Measurements from ENCODE around the gene NCOA5.

Gene NCOA5

DNA sequence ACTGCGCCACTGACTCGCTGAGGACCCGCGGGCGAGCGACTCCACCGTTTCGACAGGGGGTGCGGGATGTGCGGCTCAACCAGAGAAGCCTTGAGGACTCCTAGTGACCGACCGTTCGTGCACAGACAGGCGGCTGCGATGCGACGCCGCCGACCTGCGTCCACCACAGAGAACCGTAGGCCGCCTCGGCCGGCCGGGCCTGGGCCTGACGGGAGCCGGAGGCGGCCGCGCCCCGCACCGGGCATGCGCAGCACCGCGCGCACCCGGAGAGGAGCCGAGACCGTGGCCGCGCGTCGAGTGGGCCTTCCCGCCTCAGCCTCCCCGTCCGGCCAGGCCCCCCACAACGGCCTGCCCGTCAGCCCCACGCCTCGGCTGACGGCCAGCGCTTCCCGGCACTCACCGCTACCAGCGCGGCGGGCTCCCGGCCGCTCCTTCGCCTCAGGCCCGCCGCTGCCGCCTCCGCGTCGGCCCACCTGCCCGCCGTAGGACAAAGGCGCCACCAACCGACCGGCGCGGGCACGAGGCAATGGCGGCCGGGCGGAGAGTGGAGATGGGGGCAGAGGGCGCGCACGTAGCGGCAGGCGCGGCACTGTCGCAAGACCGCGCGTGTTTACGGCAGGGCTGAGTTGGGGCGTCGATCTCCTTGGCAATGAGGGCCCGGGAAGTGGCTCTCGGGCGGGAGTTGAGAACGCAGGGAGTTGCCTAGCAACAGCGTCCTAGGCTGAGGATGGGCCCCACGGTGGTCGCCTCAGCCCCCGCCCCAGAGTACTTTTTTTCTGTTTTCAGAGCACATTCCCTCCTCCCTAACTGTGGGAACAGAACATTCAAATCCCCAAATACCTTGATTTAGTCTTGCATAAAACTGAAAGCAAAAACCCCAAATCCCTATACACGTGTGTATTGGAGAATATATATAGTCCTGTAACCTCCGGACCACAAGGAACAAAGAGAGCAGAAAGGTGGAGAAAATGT is at the start of gene NCOA5:
Gene NCOA5 (minus strand): TSS at position 546 of the 972 bp plus-strand sequence. CDS start 10,538 bp downstream, outside the sequence.
- H3K9me3 ChIP-seq (ENCODE audit: low read length) = no peaks in the 10 kb centered on the region
- peaks cover 22% of the 10 kb centered on the region for H3K4me1 ChIP-seq (ENCODE audit: insufficient read depth, low read length)
- no peaks in the 10 kb centered on the region for H3K27me3 ChIP-seq (ENCODE audit: insufficient read depth, low read length)
- H3K4me3 ChIP-seq (ENCODE audit: low read length) = peak within 1 kb of the TSS; percentile 93
- H2AFZ ChIP-seq (ENCODE audit: low read depth, low read length) = peak within 1 kb of the TSS; percentile 80
- no peaks in the 10 kb centered on the region for H3K36me3 ChIP-seq (ENCODE audit: insufficient read depth, low read length)

DNA sequence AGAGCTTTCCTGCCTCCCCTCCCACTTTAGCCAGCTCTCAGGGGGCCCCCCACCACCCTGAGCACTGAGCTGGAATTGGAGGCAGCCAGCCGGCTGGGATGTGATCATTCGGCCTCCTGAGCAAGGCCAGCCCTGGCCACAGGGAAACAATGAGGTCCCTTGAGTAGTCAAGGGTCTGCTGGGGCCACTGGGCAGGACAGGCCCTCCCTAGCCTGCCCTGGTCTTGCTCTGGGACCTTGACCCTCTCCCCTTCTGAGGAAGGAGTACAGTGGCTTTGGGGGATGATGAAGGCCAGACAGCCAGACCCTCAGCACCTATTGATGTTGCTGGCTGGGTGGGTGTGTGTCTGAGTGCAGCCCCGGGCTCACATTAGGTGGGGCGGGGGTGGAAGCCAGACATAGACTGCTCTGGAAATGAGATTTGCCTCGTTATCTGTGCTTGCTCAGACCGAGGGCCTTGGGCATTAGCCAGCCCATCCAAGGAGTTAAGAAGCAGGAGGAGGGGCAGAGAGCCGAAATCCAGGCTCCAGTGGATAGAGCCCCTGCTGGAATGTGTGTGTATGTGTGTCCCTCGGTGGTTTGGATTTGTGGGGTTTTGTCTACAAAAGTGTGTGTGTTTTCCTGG is 49.6 kb upstream of the NCOA5 start:
- peaks cover 19% of the 10 kb centered on the region for H3K27me3 ChIP-seq (ENCODE audit: insufficient read depth, low read length)
- peaks cover 20% of the 10 kb centered on the region for H3K4me1 ChIP-seq (ENCODE audit: insufficient read depth, low read length)
- no peaks in the 10 kb centered on the region for H3K9me3 ChIP-seq (ENCODE audit: low read length)
- H2AFZ ChIP-seq (ENCODE audit: low read depth, low read length) = no peak overlapping the region
- no peak overlapping the region for H3K4me3 ChIP-seq (ENCODE audit: low read length)
- no peaks in the 10 kb centered on the region for H3K36me3 ChIP-seq (ENCODE audit: insufficient read depth, low read length)

DNA sequence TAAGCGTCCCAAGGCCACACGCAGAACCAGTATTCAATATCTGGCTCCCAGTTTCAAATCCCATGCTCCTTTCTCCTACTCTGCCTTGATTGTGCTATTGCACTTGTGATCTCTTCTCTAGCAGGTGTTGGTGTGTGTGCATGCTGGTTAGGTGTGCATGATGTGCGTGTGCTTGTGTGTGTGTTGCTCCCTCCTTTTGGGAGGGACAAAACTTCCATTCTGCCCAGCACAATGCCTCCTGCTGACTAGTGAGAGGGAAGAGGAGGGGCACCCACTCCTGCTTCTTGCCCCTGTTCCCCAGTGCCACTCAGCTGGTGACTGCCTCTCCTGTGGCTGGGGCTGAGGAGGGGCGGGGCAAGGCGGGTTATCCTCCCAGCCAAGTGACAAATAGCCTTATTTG is 48.1 kb upstream of the NCOA5 start:
- Histone ChIP-seq H2AFZ (ENCODE audit: low read depth, low read length) (no peak overlapping the region), H3K4me1 (ENCODE audit: insufficient read depth, low read length) (peaks cover 20% of the 10 kb centered on the region), H3K36me3 (ENCODE audit: insufficient read depth, low read length) (no peaks in the 10 kb centered on the region), H3K4me3 (ENCODE audit: low read length) (no peak overlapping the region), H3K9me3 (ENCODE audit: low read length) (no peaks in the 10 kb centered on the region), H3K27me3 (ENCODE audit: insufficient read depth, low read length) (peaks cover 20% of the 10 kb centered on the region)

DNA sequence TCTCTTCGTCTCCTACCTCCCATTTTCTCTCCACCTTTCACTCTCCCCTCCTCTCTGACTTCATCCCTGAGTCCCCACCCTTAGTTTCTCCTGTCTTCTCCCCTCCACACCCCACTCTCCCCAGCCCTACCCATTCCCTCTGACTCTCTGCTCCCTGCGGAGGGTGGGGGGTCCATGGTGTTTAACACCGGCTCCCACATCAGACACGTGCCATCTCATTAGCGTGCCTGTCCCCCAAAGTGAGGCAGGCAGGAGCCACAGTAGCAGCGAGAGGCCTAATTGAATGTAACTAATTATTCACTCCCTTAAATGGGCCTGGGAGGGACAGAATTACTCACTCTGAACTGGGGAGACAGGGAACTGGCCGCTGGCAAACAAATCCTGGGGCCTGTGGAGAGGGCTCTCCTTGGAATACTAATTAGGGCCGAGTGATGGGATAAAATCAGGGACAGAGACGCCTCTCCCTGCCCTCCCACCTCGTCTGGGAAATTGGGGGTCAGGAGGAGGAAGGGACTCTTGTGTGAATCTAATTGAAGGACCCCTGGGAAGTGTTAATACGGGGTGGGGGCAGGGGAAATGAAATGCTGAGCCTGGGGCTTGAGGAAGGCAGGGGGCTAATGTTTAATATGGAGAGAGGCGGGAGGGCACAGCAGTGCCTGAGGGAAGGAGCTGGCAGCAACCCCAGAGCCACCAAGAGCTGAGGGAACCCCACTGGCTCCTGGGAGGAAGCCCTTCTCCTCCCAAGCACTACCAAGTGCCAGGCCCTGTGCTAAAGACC is 46.3 kb upstream of the NCOA5 start:
- H3K4me3 ChIP-seq (ENCODE audit: low read length) = no peak overlapping the region
- no peak overlapping the region for H2AFZ ChIP-seq (ENCODE audit: low read depth, low read length)
- H3K9me3 ChIP-seq (ENCODE audit: low read length) = no peaks in the 10 kb centered on the region
- H3K27me3 ChIP-seq (ENCODE audit: insufficient read depth, low read length) = peaks cover 15% of the 10 kb centered on the region
- H3K4me1 ChIP-seq (ENCODE audit: insufficient read depth, low read length) = peaks cover 20% of the 10 kb centered on the region
- no peaks in the 10 kb centered on the region for H3K36me3 ChIP-seq (ENCODE audit: insufficient read depth, low read length)

DNA sequence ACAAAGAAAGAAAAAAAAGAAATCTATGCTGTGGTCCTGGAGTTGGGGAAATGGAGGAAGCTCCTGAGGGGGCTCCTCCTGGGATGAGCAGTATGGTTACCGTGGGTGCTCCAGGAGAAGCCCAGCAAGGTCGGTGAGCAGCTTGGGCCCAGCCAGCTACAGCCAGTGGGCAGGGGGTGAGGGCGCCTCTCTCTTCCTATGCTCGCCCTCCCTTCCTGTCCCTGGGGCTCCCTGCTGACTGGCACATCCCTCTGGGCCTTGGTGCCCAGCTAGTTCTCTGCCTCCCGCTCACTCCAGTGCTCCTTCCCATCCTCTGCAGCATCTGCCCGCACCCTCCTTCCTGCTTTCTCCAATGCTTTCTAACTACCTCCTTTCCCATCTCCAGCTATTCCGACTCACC is 45.0 kb upstream of the NCOA5 start:
- H3K4me3 ChIP-seq (ENCODE audit: low read length) = no peak overlapping the region
- no peaks in the 10 kb centered on the region for H3K36me3 ChIP-seq (ENCODE audit: insufficient read depth, low read length)
- H3K9me3 ChIP-seq (ENCODE audit: low read length) = no peaks in the 10 kb centered on the region
- H3K27me3 ChIP-seq (ENCODE audit: insufficient read depth, low read length) = peaks cover 18% of the 10 kb centered on the region
- peaks cover 20% of the 10 kb centered on the region for H3K4me1 ChIP-seq (ENCODE audit: insufficient read depth, low read length)
- H2AFZ ChIP-seq (ENCODE audit: low read depth, low read length) = no peak overlapping the region

DNA sequence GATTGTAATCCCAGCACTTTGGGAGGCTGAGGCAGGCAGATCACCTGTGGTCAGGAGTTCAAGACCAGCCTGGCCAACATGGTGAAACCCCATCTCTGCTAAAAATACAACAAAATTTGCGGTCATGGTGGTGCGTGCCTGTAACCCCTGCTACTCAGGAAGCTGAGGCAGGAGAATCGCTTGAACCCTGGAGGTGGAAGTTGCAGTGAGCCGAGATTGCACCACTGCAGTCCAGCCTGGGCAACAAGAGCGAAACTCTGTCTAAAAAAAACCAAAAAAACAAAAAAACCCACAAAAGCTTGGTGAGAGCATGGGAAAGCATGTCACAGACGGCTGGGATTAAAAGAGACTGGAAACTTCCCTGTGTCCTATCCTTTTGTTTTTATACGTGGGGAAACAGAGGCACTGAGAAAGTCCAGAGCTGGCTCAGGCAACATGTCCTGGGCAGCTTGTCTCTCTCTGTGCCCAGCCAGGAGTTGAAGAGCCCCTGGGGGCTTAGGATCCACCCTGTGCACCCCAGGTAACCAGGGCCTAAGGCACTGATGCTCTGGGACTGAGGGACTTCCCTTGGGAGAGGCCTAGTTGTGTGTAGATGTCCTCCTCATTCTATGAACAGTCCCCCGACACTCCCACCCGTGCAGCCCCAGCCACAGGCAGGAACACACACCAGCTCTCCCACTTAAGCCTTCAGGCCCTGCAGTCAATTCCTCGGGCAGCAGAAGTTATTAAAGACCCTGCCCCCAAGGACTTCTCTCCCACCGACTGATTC is 44.3 kb upstream of the NCOA5 start:
- Histone ChIP-seq H2AFZ (ENCODE audit: low read depth, low read length) (no peak overlapping the region), H3K9me3 (ENCODE audit: low read length) (no peaks in the 10 kb centered on the region), H3K4me3 (ENCODE audit: low read length) (no peak overlapping the region), H3K27me3 (ENCODE audit: insufficient read depth, low read length) (peaks cover 13% of the 10 kb centered on the region), H3K36me3 (ENCODE audit: insufficient read depth, low read length) (no peaks in the 10 kb centered on the region), H3K4me1 (ENCODE audit: insufficient read depth, low read length) (peaks cover 17% of the 10 kb centered on the region)

DNA sequence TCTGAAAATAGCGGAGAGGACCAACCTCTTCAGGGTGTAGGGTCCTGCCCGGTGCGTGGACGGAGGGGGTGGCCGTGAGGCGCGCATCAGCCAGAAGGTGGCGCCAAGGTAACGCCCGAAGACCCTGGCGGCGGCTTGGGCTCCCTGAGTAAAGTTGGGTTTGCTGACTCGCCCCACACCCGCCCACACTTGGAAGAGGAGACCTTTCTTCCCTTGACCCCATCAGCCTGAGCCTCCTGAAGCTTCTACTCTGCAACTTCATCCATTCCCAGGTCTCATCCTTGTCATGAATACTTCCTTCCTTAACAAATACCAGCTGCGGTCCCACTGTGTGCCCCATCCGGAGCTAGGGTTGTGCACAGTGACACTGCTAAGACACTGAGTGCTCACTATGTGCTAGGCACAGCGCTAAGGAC is 43.0 kb upstream of the NCOA5 start:
- Histone ChIP-seq H2AFZ (ENCODE audit: low read depth, low read length) (no peak overlapping the region), H3K27me3 (ENCODE audit: insufficient read depth, low read length) (peaks cover 18% of the 10 kb centered on the region), H3K4me1 (ENCODE audit: insufficient read depth, low read length) (peaks cover 12% of the 10 kb centered on the region), H3K9me3 (ENCODE audit: low read length) (no peaks in the 10 kb centered on the region), H3K4me3 (ENCODE audit: low read length) (no peak overlapping the region), H3K36me3 (ENCODE audit: insufficient read depth, low read length) (no peaks in the 10 kb centered on the region)

DNA sequence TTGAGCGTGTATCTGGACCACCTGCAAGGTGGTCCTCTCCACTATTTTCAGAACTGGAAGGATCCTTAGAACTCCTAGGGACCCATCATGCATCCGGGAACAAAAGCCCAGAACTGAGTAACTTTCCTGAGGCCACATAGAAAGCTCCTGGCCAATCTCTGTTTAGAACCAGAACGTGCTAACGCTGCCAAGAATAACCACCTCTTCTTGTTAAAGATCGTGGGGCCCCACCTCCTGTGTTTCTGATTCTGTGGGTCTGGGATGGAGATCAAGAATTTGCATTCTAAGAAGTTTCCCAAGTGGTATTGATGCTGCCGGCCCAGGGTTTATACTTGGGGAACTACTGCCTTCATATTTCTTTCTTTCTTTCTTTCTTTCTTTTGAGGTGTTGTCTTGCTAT is 41.6 kb upstream of the NCOA5 start:
- Histone ChIP-seq H2AFZ (ENCODE audit: low read depth, low read length) (no peak overlapping the region), H3K36me3 (ENCODE audit: insufficient read depth, low read length) (no peaks in the 10 kb centered on the region), H3K27me3 (ENCODE audit: insufficient read depth, low read length) (peaks cover 20% of the 10 kb centered on the region), H3K4me1 (ENCODE audit: insufficient read depth, low read length) (peaks cover 9% of the 10 kb centered on the region), H3K4me3 (ENCODE audit: low read length) (no peak overlapping the region), H3K9me3 (ENCODE audit: low read length) (no peaks in the 10 kb centered on the region)

DNA sequence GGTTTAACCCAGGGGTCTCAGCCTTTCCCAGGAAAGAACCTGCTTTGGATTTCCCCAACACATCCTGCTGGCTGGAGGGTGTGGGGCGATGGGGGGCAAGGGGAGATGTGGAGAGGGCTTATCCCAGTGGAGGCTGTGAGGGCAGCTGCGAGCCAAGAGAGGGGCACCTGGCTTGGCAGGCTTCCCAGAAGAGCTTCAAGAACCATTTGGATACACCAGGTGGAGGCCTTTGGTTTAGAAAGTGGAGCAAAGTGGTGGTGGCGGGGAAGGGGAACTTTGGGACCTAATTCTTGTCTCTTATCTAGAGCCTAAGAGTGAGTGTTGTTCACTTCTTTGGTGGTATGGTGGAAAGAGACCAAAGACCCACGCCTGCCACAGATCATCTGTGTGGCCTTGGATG is 40.8 kb upstream of the NCOA5 start:
- peaks cover under 1% of the 10 kb centered on the region for H3K4me1 ChIP-seq (ENCODE audit: insufficient read depth, low read length)
- H3K9me3 ChIP-seq (ENCODE audit: low read length) = no peaks in the 10 kb centered on the region
- no peak overlapping the region for H3K4me3 ChIP-seq (ENCODE audit: low read length)
- peaks cover 20% of the 10 kb centered on the region for H3K27me3 ChIP-seq (ENCODE audit: insufficient read depth, low read length)
- H2AFZ ChIP-seq (ENCODE audit: low read depth, low read length) = no peak overlapping the region
- no peaks in the 10 kb centered on the region for H3K36me3 ChIP-seq (ENCODE audit: insufficient read depth, low read length)

DNA sequence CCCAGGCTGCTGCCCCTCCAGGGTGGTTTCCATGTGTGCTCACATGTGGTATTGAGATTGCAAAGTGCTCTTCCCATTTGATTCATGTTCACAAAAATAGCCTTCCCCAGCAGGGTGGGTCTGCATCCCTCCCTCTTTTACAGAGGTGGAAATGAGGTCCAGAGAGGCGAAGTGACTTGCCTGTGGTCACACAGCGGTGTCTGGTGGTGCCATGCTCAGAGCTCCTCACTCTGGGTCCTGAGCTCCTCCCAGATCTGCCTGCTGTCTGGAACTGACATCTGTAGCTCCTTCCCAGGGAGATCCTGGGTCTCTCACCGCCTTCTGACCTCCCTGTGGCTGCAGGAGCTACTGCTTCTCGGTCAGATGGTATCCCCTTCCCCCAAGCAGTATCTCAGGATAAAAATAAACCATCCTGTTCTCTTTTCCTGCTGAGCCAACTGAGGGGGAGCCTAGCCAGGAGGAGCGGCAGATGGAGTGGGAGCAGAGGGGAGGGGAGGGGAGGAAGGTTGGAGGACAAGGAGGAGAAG is 40.3 kb upstream of the NCOA5 start:
- Histone ChIP-seq H3K36me3 (ENCODE audit: insufficient read depth, low read length) (no peaks in the 10 kb centered on the region), H3K4me1 (ENCODE audit: insufficient read depth, low read length) (no peaks in the 10 kb centered on the region), H3K9me3 (ENCODE audit: low read length) (no peaks in the 10 kb centered on the region), H2AFZ (ENCODE audit: low read depth, low read length) (no peak overlapping the region), H3K27me3 (ENCODE audit: insufficient read depth, low read length) (peaks cover 20% of the 10 kb centered on the region), H3K4me3 (ENCODE audit: low read length) (no peak overlapping the region)

DNA sequence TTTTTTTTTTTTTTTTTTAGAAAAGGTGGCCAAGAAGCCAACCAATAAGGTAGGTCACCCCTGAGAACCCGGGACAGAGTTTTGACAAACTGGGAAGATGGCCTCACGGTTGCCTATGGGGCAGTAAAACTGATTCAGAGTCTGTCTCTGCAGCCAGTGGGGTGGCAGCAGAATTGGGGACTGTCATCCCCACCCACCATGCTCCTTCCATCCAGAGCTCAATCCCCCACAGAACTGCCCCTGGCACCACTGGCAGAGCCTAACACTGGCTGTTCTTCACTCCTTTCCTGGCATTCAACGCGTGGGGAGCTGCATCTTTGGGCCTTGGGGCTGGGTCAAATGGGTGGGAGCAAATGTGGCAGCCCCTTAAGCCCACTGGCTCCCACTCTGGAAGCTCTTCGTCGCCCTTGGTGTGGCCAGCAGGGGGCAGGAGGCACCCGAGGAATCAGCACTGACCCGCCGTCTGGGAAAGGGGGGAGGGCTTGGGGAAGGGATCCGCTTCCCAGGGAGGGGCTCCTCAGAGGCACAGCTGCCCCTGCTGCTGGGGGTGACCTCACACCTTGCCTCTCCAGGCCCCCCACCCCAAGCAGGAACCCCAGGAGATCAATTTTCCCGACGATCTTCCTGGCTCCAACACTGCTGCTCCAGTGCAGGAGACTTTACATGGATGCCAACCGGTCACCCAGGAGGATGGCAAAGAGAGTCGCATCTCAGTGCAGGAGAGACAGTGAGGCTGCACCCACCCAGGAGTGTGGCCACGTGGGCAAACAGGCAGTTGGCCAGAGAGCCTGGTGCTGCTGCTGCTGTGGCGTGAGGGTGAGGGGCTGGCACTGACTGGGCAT is 38.8 kb upstream of the NCOA5 start:
- no peak overlapping the region for H2AFZ ChIP-seq (ENCODE audit: low read depth, low read length)
- no peaks in the 10 kb centered on the region for H3K36me3 ChIP-seq (ENCODE audit: insufficient read depth, low read length)
- no peak overlapping the region for H3K4me3 ChIP-seq (ENCODE audit: low read length)
- H3K9me3 ChIP-seq (ENCODE audit: low read length) = no peaks in the 10 kb centered on the region
- no peaks in the 10 kb centered on the region for H3K4me1 ChIP-seq (ENCODE audit: insufficient read depth, low read length)
- H3K27me3 ChIP-seq (ENCODE audit: insufficient read depth, low read length) = peaks cover 18% of the 10 kb centered on the region

All from neuron (in vitro differentiated cells).